D721Med (cell line): ENCODE data around the gene TBK1.

Source experiments
- DNase-seq: peaks from one replicate; pipeline ENCODE4 v3.0.0; 2011; ENCODE audit warnings: low spot score; ENCODE audit not compliant: insufficient read length
- FAIRE-seq: peaks from 2 replicates; lab custom pipeline; 2011; peaks lifted over from hg19 to GRCh38; lab: Jason Lieb, UNC
- TF ChIP-seq, protein P1 (sequence below): IDR thresholded peaks from 2 replicates; pipeline ENCODE4 v1.5.1; 2012; ENCODE audit warnings: mild to moderate bottlenecking, control low read depth; ENCODE audit not compliant: insufficient read depth; ENCODE audit errors: missing control alignments

TBK1 gene

DNA sequence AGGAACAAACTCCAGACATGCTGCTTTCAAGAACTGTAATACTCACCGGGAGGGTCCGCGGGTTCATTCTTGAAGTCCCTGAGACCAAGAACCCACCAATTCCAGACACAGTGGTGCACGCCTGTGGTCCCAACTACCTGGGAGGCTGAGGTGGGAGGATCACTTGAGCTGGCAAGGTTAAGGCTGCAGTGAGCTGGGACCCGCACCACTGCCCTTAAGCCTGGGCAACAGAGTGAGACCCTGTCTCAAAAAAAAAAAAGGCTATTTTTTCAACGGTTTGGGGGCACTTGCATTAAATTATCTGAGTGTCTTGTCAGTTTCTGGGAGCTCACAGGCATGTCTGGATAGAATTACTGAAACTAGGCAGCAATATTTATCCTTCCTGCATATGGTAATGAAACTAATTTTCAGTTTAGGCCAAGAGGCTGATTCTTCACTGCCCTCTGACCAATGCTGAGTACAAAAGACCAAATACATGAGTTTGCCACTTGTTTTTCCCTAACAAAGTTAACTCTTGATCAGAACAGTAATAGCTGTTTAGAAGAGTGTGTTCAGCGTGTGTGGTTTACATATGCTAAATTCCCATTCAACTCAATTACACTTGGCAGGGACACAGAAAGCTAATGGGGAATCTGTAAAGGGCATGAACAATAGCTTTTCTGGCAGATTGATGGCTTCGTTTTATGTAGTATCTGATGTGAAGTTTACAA lies 92.6 kb downstream of the TBK1 start:
- DNase-seq = no peak
- TF ChIP-seq, protein P1, sequence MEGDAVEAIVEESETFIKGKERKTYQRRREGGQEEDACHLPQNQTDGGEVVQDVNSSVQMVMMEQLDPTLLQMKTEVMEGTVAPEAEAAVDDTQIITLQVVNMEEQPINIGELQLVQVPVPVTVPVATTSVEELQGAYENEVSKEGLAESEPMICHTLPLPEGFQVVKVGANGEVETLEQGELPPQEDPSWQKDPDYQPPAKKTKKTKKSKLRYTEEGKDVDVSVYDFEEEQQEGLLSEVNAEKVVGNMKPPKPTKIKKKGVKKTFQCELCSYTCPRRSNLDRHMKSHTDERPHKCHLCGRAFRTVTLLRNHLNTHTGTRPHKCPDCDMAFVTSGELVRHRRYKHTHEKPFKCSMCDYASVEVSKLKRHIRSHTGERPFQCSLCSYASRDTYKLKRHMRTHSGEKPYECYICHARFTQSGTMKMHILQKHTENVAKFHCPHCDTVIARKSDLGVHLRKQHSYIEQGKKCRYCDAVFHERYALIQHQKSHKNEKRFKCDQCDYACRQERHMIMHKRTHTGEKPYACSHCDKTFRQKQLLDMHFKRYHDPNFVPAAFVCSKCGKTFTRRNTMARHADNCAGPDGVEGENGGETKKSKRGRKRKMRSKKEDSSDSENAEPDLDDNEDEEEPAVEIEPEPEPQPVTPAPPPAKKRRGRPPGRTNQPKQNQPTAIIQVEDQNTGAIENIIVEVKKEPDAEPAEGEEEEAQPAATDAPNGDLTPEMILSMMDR = no peak
- FAIRE-seq = no peak

DNA sequence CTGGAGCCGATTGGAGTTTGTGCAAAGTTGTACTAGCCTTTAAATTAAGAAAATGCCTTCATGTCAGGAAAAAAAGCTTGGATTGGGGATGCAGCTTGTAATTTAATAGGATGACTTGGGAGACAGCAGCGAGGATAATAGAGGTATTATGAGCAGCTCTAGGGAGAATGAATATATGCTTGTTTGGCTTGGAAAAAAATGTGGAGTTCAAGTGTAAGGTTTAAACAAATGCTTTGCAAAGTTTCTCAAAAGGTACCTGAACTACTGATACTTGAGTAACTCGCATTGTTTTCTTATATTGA lies 93.1 kb downstream of the TBK1 start:
- TF ChIP-seq, protein P1 = no peak
- DNase-seq (no peak), FAIRE-seq (no peak)

DNA sequence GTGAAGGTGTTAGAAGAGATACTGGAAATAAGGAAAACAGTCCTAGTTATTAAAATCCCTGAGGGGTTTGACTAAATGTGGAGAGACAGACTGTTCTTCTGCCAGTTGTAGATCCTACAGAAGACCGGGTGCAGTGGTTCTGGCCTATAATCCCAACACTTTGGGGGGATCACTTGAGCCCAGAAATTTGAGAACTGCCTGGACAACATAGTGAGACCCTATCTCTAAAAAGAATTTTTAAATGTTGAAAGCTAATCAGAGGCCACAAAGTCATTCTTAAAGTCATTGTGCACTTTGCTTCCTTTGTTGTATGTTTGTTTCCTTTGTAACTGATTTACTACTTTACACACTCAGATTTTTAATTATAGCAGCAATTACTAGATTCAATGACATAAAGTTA lies 97.2 kb downstream of the TBK1 start:
- no peak for FAIRE-seq
- TF ChIP-seq, protein P1 = no peak
- DNase-seq = no peak

DNA sequence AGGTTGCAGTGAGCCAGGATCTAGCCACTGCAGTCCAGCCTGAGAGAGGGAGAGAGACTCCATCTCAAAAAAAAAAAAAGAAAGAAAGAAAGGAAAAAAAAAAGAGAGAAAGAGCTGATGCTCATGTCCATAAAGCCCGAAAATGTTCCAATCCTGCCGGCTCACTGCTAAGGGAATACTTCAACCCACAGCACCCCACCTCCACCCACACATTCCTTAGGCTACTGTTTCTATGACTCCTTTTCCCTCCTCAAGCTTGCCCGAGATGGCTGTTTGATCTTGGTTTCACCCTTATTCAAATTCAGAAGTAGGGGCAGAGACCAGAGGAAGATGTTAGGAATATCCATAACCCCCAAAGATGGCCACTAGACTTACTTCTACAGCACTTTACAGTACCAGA lies 98.8 kb downstream of the TBK1 start:
- FAIRE-seq = no peak
- TF ChIP-seq, protein P1 = no peak
- DNase-seq = no peak

DNA sequence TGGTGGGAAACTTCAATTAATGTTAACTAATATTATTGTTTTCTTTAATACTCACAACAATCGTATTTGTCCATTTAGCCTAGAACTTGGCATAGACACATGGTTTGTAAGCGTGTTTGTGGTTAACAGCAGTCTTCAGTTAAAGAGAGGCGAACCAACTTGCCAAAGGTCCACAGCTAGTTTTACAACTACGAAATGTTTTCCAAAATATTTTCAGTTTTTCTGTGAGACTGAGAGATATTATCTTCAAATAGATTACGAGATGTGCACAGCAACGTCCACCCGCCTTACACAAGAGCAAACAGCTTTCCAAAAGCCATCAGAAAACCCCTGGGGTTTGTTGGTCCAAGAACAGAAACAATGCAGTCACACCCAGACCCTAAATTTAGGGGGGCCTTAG lies 99.8 kb downstream of the TBK1 start:
- DNase-seq = no peak
- TF ChIP-seq, protein P1 = no peak
- no peak for FAIRE-seq
